Nephron progenitor cell (in vitro differentiated cells): ENCODE measurements around the gene IZUMO2.

Experiments used
- DNase-seq: peaks from one replicate; pipeline ENCODE4 v3.0.0; 2021
- H3K27ac Mint-ChIP-seq: 2 replicates; pipeline ENCODE4 v1.8.0; 2021; ENCODE audit warnings: mild to moderate bottlenecking, moderate library complexity, mixed read lengths
- H3K27me3 Mint-ChIP-seq: 2 replicates; pipeline ENCODE4 v1.8.0; 2021; ENCODE audit warnings: mild to moderate bottlenecking, low read depth, mixed read lengths; ENCODE audit not compliant: poor library complexity
- H3K36me3 Mint-ChIP-seq: 2 replicates; pipeline ENCODE4 v1.8.0; 2021; ENCODE audit warnings: low read depth, mixed read lengths
- H3K4me1 Mint-ChIP-seq: 2 replicates; pipeline ENCODE4 v1.8.0; 2021; ENCODE audit warnings: mixed read lengths
- H3K4me3 Mint-ChIP-seq: 2 replicates; pipeline ENCODE4 v1.8.0; 2021; ENCODE audit warnings: mild to moderate bottlenecking, moderate library complexity, mixed read lengths
- H3K9me3 Mint-ChIP-seq: 2 replicates; pipeline ENCODE4 v1.8.0; 2021; ENCODE audit warnings: mild to moderate bottlenecking, moderate library complexity, mixed read lengths
- TF ChIP-seq, protein P1 (sequence below): fragments of 200-600 bp; sonication (generic); IDR thresholded peaks from 2 replicates; pipeline ENCODE4 v1.5.0; 2021; ENCODE audit warnings: antibody characterized with exemption

Gene IZUMO2

DNA sequence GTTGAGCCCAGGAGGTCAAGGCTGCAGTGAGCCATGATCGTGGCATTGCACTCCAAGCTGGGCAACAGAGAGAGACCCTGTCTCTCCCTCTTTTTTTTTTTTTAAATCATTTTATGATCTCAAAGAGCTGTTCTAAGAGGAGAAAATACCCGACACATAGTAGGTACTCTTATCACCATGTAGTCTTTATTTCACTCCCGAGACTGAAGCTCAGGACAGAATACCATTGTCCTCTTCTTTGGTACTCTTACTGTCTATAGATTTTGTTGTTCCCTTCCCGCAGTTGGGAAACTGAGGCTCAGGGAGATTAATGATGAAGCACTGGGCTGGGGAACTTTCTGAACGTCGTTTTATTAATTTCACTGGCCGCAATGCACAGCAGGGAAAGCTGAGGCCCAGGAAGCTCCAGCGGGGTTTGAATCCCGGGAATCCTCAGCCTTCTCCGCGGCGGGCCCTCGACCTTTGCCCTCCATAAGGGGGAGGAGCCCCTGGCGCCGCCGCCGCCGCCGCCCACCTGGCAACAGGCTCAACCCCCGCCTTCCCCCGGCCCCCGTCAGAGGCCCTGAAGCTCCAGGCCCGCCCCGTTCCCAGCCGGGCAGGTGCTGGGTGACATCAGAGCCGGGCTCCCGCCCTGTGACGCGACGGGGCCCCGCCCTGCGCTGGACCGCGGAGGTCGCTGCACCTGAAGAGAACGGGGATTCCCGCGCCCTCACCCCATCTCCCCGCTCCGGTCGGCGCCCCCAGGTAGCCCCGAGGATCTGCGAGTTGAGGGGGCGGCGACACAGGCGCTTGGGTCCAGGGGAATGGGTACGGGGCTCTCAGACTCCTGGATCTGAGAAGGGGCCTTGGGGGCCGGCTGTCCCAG lies 42.0 kb upstream of the IZUMO2 start:
- peaks cover 2% of the 10 kb centered on the region for H3K9me3 Mint-ChIP-seq
- no peaks in the 10 kb centered on the region for H3K36me3 Mint-ChIP-seq
- H3K4me3 Mint-ChIP-seq, result peak overlapping the region; percentile 69
- TF ChIP-seq, protein P1, sequence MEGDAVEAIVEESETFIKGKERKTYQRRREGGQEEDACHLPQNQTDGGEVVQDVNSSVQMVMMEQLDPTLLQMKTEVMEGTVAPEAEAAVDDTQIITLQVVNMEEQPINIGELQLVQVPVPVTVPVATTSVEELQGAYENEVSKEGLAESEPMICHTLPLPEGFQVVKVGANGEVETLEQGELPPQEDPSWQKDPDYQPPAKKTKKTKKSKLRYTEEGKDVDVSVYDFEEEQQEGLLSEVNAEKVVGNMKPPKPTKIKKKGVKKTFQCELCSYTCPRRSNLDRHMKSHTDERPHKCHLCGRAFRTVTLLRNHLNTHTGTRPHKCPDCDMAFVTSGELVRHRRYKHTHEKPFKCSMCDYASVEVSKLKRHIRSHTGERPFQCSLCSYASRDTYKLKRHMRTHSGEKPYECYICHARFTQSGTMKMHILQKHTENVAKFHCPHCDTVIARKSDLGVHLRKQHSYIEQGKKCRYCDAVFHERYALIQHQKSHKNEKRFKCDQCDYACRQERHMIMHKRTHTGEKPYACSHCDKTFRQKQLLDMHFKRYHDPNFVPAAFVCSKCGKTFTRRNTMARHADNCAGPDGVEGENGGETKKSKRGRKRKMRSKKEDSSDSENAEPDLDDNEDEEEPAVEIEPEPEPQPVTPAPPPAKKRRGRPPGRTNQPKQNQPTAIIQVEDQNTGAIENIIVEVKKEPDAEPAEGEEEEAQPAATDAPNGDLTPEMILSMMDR, result no peak
- peaks cover 71% of the 10 kb centered on the region for H3K27me3 Mint-ChIP-seq
- peaks cover 3% of the 10 kb centered on the region for H3K4me1 Mint-ChIP-seq
- no peak overlapping the region for H3K27ac Mint-ChIP-seq
- DNase-seq, result peak; percentile 84

DNA sequence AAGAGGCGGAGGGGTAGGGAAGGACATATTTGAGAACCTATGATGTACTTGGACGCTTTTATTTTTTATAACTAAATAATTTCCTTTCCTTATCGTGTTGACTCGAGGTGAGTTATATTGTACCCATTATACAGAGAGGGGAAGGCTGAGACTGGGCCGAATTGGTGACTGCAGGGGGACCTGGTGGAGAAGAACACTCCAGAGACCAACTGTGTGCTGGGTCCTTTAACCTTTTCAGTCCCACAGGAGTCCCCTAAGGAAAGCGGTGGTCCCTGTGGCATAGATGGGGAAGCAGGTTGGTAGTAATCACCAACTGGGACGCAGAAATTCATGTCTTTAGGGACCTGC lies 41.0 kb upstream of the IZUMO2 start:
- Mint-ChIP-seq H3K4me1 (peaks cover 3% of the 10 kb centered on the region), H3K4me3 (peak overlapping the region; percentile 58), H3K27ac (no peak overlapping the region)

DNA sequence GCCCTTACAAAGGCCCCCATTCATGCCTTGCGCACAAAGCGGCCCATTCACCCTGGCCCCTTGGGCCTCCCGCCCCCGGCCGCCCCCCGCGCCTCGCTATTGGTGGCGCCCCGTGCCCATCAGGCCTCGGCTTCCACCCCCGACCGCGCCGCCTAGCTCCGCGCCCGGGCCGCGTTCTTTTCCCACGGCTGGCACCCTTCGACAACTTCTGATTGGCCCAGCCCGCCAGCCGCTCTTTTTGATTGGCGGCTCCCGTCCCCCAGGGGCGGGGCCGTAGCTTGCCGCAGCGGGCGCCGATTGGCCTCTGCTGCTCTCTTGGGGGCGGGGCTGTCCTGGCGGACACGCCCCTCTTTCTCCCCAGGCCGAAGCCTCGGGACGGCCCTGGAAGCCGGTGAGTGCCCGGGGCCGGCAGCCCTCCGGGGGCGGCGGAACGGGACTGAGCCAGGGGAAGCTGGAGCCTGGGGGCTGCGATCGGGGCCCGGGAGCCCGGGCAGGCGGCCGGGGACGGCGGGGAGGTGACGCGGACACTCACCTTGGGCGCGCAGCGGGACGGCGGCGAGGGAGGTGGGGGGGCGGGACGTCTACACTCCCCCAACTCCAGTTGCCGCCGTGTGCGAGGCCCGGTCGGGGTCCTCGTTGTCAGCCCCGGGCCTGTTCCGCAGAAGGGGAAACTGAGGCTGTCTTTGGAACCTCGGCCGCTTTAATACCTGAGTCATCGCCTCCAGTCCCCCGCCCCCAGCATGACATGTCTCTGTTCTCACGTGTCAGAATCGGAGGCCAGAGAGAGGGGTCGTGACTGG lies 40.4 kb upstream of the IZUMO2 start, which contains the start of gene MYH14:
Gene MYH14, plus strand, starts transcription at position 342 of the 800 bp plus-strand sequence. CDS start 6,744 bp downstream, outside the sequence.
- Mint-ChIP-seq H3K4me1 (peaks cover 3% of the 10 kb centered on the region), H3K36me3 (no peaks in the 10 kb centered on the region), H3K27me3 (peaks cover 85% of the 10 kb centered on the region), H3K9me3 (no peaks in the 10 kb centered on the region), H3K4me3 (peak within 1 kb of the TSS; percentile 69), H3K27ac (no peak within 1 kb of the TSS)
- TF ChIP-seq, protein P1, result no peak
- peak; percentile 93 for DNase-seq

More for the DNA sequence above, 41.0 kb upstream of the IZUMO2 start:
- TF ChIP-seq, protein P1, result no peak
- no peaks in the 10 kb centered on the region for H3K9me3 Mint-ChIP-seq
- H3K36me3 Mint-ChIP-seq, result no peaks in the 10 kb centered on the region
- no peak for DNase-seq
- H3K27me3 Mint-ChIP-seq, result peaks cover 80% of the 10 kb centered on the region

DNA sequence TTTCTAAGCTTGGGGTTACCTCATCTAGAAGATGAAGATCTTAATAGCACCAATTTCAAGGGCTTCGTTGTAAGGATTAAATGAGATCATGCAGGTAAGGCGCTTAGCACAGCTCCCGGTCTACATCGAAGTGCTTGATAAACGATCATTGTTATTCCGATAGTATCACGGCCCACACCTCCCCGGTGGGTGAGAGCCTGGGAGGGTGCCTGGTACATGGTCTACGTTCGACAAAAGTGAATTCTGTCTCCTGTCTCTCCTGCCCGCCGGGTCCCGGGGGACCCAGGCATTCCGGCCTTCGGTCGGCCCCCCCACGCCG lies 39.8 kb upstream of the IZUMO2 start:
- no peak overlapping the region for H3K4me3 Mint-ChIP-seq
- TF ChIP-seq, protein P1, result no peak
- no peaks in the 10 kb centered on the region for H3K36me3 Mint-ChIP-seq
- DNase-seq, result no peak
- H3K9me3 Mint-ChIP-seq, result no peaks in the 10 kb centered on the region
- H3K4me1 Mint-ChIP-seq, result peaks cover 3% of the 10 kb centered on the region
- peaks cover 83% of the 10 kb centered on the region for H3K27me3 Mint-ChIP-seq
- H3K27ac Mint-ChIP-seq, result no peak overlapping the region

DNA sequence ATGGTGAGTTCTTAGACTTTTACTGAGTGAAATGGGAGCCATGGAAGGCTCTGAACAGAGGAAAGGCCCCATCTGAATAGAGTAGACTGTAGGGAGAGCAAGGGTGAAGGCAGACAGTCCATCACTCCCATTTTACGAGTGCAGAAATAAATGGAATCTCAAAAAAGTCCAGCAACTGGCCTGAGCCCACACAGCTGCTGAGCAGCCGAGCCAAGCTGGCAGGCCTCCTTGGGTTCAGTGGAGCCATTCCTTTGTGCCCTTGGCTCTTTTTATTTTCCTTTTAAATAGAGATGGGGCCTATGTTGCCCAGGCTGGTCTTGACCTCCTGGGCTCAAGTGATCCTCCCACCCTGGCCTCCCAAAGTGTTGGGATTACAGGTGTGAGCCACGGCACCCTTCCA lies 39.3 kb upstream of the IZUMO2 start:
- no peak for DNase-seq
- Mint-ChIP-seq H3K4me1 (peaks cover 3% of the 10 kb centered on the region), H3K4me3 (no peak overlapping the region), H3K27ac (no peak overlapping the region), H3K9me3 (no peaks in the 10 kb centered on the region), H3K36me3 (no peaks in the 10 kb centered on the region), H3K27me3 (peaks cover 84% of the 10 kb centered on the region)
- TF ChIP-seq, protein P1, result no peak
